Caco-2 (cell line): ENCODE measurements around the gene TMEM132C. TPM values are rescaled to one million over a fixed set of nuclear protein-coding genes. Genes with fewer than 3 reads are reported as not detected.

Experiments used
- BruUV-seq: library from RNA; stranded (reverse); fragments of 400-500 nt; replicated peaks from 2 replicates; lab custom pipeline; 2021; lab: Mats Ljungman, UMichigan
- CTCF ChIA-PET: fragments of 300-600 bp; sonication (Branson Sonifier 250); formaldehyde crosslinking; loops from one replicate; lab custom pipeline; 2022; ENCODE audit warnings: antibody characterized with exemption; lab: Charles Lee
- POLR2A ChIA-PET: fragments of 300-600 bp; sonication (Branson Sonifier 250); formaldehyde crosslinking; loops from one replicate; lab custom pipeline; 2022; ENCODE audit warnings: antibody characterized with exemption; lab: Charles Lee
- DNase-seq, 2 experiments: peaks; one replicate each; pipeline versions ENCODE4 v3.0.0 to v3.0.0-alpha.2; 2020 to 2022
- H3K27me3 ChIP-seq: replicated peaks from 2 replicates; pipeline ENCODE4 v1.6.0; 2011; ENCODE audit warnings: low read length; ENCODE audit not compliant: control insufficient read depth, insufficient read depth
- H3K36me3 ChIP-seq: 2 replicates; pipeline ENCODE4 v1.5.1; 2011; ENCODE audit warnings: low read length; ENCODE audit not compliant: control insufficient read depth, insufficient read depth
- H3K4me1 ChIP-seq: fragments of 250-450 bp; sonication (Bioruptor Pico); 2 replicates; pipeline ENCODE4 v1.5.1; 2020; ENCODE audit warnings: mild to moderate bottlenecking
- H3K4me3 ChIP-seq: 2 replicates; pipeline ENCODE4 v1.5.1; 2011; ENCODE audit warnings: low read depth, mild to moderate bottlenecking, control low read depth, low read length
- H3K9me3 ChIP-seq: fragments of 250-450 bp; sonication (Bioruptor Pico); 2 replicates; pipeline ENCODE4 v1.5.1; 2020; ENCODE audit warnings: mild to moderate bottlenecking, moderate library complexity
- H3K27ac Mint-ChIP-seq: one replicate; pipeline ENCODE4 v1.8.0; 2022; ENCODE audit warnings: mixed read lengths; ENCODE audit not compliant: unreplicated experiment
- H3K27me3 Mint-ChIP-seq: one replicate; pipeline ENCODE4 v1.8.0; 2022; ENCODE audit warnings: mixed read lengths; ENCODE audit not compliant: insufficient read depth, unreplicated experiment
- H3K36me3 Mint-ChIP-seq: one replicate; pipeline ENCODE4 v1.8.0; 2022; ENCODE audit warnings: mild to moderate bottlenecking, mixed read lengths; ENCODE audit not compliant: insufficient read depth, unreplicated experiment
- H3K4me1 Mint-ChIP-seq: one replicate; pipeline ENCODE4 v1.8.0; 2022; ENCODE audit warnings: low read depth, mixed read lengths; ENCODE audit not compliant: unreplicated experiment
- H3K4me3 Mint-ChIP-seq: one replicate; pipeline ENCODE4 v1.8.0; 2022; ENCODE audit warnings: mild to moderate bottlenecking, moderate library complexity, mixed read lengths; ENCODE audit not compliant: unreplicated experiment
- H3K9me3 Mint-ChIP-seq: one replicate; pipeline ENCODE4 v1.8.0; 2022; ENCODE audit warnings: mixed read lengths; ENCODE audit not compliant: unreplicated experiment
- CTCF ChIP-seq, 2 experiments: fragments of 200-600 bp in 1 of 2; IDR thresholded peaks; 1 replicate in 1 of 2; 2 replicates in 1 of 2; pipeline versions ENCODE4 v1.5.1 to v1.8.0; 2011 to 2022; ENCODE audit warnings: antibody characterized with exemption in 1 of 2, control low read depth in 1 of 2, inconsistent platforms in 1 of 2, low read depth in 1 of 2, low read length in 1 of 2, mild to moderate bottlenecking in 1 of 2, moderate library complexity in 1 of 2; ENCODE audit not compliant: insufficient read depth in 1 of 2, severe bottlenecking in 1 of 2, unreplicated experiment in 1 of 2
- intact Hi-C: fragments of 100-400 bp; cut with micrococcal nuclease; formaldehyde crosslinking; loops from one replicate; pipeline ENCODE4 v1.10.0; 2022; ENCODE audit not compliant: unreplicated experiment
- total RNA-seq: library from RNA; stranded (reverse); gene quantifications from 2 replicates; pipeline ENCODE4 v1.2.3, GENCODE V29; 2022

The TMEM132C gene
- total RNA-seq, 1 experiment from 2014 or later, result not detected

DNA sequence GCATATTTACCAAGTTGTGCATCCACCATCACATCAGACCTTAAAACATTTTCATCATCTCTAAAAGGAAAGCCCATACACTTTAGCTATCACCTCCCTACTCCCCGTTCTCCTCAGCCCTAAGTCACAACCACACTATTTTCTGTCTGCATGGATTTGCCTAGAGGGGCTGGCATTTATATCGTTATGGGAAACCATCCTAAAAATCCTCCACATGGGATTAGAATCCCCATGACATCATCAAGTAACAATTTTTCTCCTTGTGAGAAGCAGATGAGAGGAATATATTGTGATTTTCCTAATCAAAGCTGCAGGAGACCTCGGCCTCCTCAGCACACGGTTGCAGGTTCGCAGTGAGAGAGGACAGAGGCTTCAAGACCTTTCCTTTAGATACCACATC lies 442.7 kb downstream of the TMEM132C start:
- H3K9me3 Mint-ChIP-seq, result no peaks in the 10 kb centered on the region
- H3K36me3 ChIP-seq, result no peaks in the 10 kb centered on the region
- no peaks in the 10 kb centered on the region for H3K9me3 ChIP-seq
- no peaks in the 10 kb centered on the region for H3K36me3 Mint-ChIP-seq
- H3K27ac Mint-ChIP-seq, result no peak overlapping the region
- DNase-seq, result no peak
- H3K4me3 ChIP-seq, result no peak overlapping the region
- intact Hi-C loops, result no loop called here
- H3K27me3 Mint-ChIP-seq, result no peaks in the 10 kb centered on the region
- POLR2A ChIA-PET, result no interaction called here
- H3K4me1 ChIP-seq, result no peaks in the 10 kb centered on the region
- H3K4me3 Mint-ChIP-seq, result no peak overlapping the region
- no TSS peak for BruUV-seq
- CTCF ChIA-PET, result no interaction called here
- no peaks in the 10 kb centered on the region for H3K4me1 Mint-ChIP-seq
- H3K27me3 ChIP-seq, result no peaks in the 10 kb centered on the region
- no peak for TF ChIP-seq CTCF (IDR thresholded peaks at IDR 0.05; ENCODE audit: insufficient read depth in 1 of 2, low read depth in 1 of 2, low read length in 1 of 2, severe bottlenecking in 1 of 2, unreplicated experiment in 1 of 2)

- Mint-ChIP-seq H3K4me1 (no peaks in the 10 kb centered on the region), H3K27ac (no peak overlapping the region), H3K27me3 (peaks cover 4% of the 10 kb centered on the region), H3K4me3 (no peak overlapping the region), H3K9me3 (no peaks in the 10 kb centered on the region), H3K36me3 (no peaks in the 10 kb centered on the region)
- DNase-seq, result no peak
- H3K4me3 ChIP-seq, result no peak overlapping the region
- H3K36me3 ChIP-seq, result no peaks in the 10 kb centered on the region
- no peak for TF ChIP-seq CTCF (IDR thresholded peaks at IDR 0.05; ENCODE audit: insufficient read depth in 1 of 2, low read depth in 1 of 2, low read length in 1 of 2, severe bottlenecking in 1 of 2, unreplicated experiment in 1 of 2)
- H3K4me1 ChIP-seq, result no peaks in the 10 kb centered on the region
- BruUV-seq, result no TSS peak
- no peaks in the 10 kb centered on the region for H3K9me3 ChIP-seq
- intact Hi-C loops, result no loop called here
- CTCF ChIA-PET, result no interaction called here
- H3K27me3 ChIP-seq, result no peaks in the 10 kb centered on the region
- POLR2A ChIA-PET, result no interaction called here
Observed at GRCh38 chr12:128711486-128711885, 444.5 kb downstream of the TMEM132C start.

GRCh38 chr12:128712622-128713021 lies 445.7 kb downstream of the TMEM132C start:
- no peak for DNase-seq
- Histone ChIP-seq H3K27me3 (no peaks in the 10 kb centered on the region), H3K4me3 (no peak overlapping the region), H3K9me3 (no peaks in the 10 kb centered on the region), H3K4me1 (no peaks in the 10 kb centered on the region), H3K36me3 (no peaks in the 10 kb centered on the region)
- intact Hi-C loops, result no loop called here
- Mint-ChIP-seq H3K27me3 (peaks cover 4% of the 10 kb centered on the region), H3K36me3 (no peaks in the 10 kb centered on the region), H3K4me1 (no peaks in the 10 kb centered on the region), H3K27ac (no peak overlapping the region), H3K9me3 (no peaks in the 10 kb centered on the region), H3K4me3 (no peak overlapping the region)
- TF ChIP-seq CTCF (IDR thresholded peaks at IDR 0.05; ENCODE audit: insufficient read depth in 1 of 2, low read depth in 1 of 2, low read length in 1 of 2, severe bottlenecking in 1 of 2, unreplicated experiment in 1 of 2), result no peak
- CTCF ChIA-PET, result no interaction called here
- no TSS peak for BruUV-seq
- POLR2A ChIA-PET, result no interaction called here
